ENCODE data around the gene MRPL24. TPM values are rescaled to one million over a fixed set of nuclear protein-coding genes. Genes with fewer than 3 reads are reported as not detected.
"Not testable (repeated sequence)": the region's sequence is repeated elsewhere in the genome, so short reads cannot be mapped to it uniquely, and the experiment has no call there.

The MRPL24 gene
- total RNA-seq, 1 donor: 21.6 TPM

DNA sequence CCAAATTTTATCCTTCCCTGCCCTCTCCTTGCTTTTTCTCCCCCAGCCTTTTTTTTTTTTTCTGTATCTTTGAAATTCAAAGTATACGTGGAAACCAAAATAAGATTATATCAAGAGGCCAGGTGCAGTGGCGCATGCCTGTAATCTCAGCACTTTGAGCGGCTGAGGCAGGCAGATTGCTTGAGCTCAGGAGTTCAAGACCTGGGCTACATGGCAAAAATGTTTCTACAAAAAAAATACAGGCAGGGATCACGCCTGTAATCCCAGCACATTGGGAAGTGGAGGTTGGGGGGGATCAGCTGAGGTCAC is 19.9 kb upstream of the MRPL24 start:
- no peak for TF ChIP-seq CTCF (IDR thresholded peaks at IDR 0.05; ENCODE audit: insufficient read depth, low read depth, low read length)
- no peak for DNase-seq (ENCODE audit: low read depth)
- H3K4me3 ChIP-seq (ENCODE audit: low read depth, low read length): no peak overlapping the region

- no peak overlapping the region for H3K4me3 ChIP-seq (ENCODE audit: low read depth, low read length)
- TF ChIP-seq CTCF (IDR thresholded peaks at IDR 0.05; ENCODE audit: insufficient read depth, low read depth, low read length): no peak
- DNase-seq (ENCODE audit: low read depth): no peak
Observed at GRCh38 chr1:156760092-156760795, 19.4 kb upstream of the MRPL24 start.

- DNase-seq (ENCODE audit: low read depth); H3K4me3 ChIP-seq (ENCODE audit: low read depth, low read length): not testable (repeated sequence)
Observed at GRCh38 chr1:156757572-156758253, 16.8 kb upstream of the MRPL24 start.

DNA sequence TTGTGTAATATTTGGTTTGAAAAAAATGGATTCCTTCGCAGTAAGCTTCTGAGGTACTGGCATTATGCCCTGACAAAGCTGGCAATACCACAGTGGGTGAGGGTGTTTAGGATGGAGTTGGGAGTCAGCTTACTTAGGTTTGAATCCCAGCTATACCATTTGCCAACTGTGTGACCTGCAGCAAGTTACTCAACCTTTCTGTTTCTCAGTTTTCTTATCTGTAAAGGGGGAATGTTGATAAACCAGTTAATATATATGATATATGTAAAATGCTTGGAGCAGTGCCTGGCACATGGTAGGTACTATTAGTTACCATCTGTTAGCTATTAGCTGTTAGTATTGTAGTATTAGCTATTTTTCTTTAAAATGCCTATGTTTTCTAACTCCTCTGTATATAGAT is 15.5 kb upstream of the MRPL24 start:
- no peak for DNase-seq (ENCODE audit: low read depth)
- H3K4me3 ChIP-seq (ENCODE audit: low read depth, low read length): no peak overlapping the region
- no peak for TF ChIP-seq CTCF (IDR thresholded peaks at IDR 0.05; ENCODE audit: insufficient read depth, low read depth, low read length)

DNA sequence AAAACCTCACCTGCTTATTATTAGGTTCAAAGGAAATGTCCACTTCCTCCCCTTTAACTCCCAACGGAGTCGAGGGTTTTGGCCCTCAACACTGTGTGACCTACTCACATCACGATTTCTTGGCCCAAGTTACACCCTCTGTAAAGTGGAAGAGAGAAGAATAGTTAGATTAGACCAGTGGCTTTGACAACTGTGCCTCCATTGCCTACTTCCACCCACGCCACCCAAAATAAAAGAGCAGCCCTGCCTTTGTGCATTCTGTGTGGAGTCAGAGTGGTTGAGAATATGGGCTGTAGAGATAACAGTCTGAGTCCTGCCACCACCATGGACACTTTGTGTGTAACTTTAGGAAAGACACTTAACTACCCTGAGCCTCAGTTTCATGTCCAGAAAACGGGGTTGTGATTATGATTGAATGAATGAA is 14.7 kb upstream of the MRPL24 start:
- TF ChIP-seq CTCF (IDR thresholded peaks at IDR 0.05; ENCODE audit: insufficient read depth, low read depth, low read length): no peak
- DNase-seq (ENCODE audit: low read depth): no peak
- no peak overlapping the region for H3K4me3 ChIP-seq (ENCODE audit: low read depth, low read length)

GRCh38 chr1:156754219-156754618 is 13.3 kb upstream of the MRPL24 start:
- no peak overlapping the region for H3K4me3 ChIP-seq (ENCODE audit: low read depth, low read length)
- no peak for DNase-seq (ENCODE audit: low read depth)
- no peak for TF ChIP-seq CTCF (IDR thresholded peaks at IDR 0.05; ENCODE audit: insufficient read depth, low read depth, low read length)

- peak; percentile 59 for DNase-seq (ENCODE audit: low read depth)
Observed at GRCh38 chr1:156752843-156753482, 12.1 kb upstream of the MRPL24 start.

More at GRCh38 chr1:156752843-156753482, 12.1 kb upstream of the MRPL24 start:
- no peak for TF ChIP-seq CTCF (IDR thresholded peaks at IDR 0.05; ENCODE audit: insufficient read depth, low read depth, low read length)
- peak overlapping the region; percentile 87 for H3K4me3 ChIP-seq (ENCODE audit: low read depth, low read length)

All from fibroblast of villous mesenchyme (primary cell).